ENCODE results near the gene SGMS1. TPM values are rescaled to one million over a fixed set of nuclear protein-coding genes. Genes with fewer than 3 reads are reported as not detected.

The SGMS1 gene
- total RNA-seq, 1 donor from 2014 or later: 9.2 TPM

- no peak overlapping the region for H3K27ac Mint-ChIP-seq
- H3K4me2 ChIP-seq: no peak overlapping the region
Measured at GRCh38 chr10:50566150-50566549, 57.6 kb downstream of the SGMS1 start.

GRCh38 chr10:50565301-50566083 is 58.3 kb downstream of the SGMS1 start:
- no peak overlapping the region for H3K4me3 Mint-ChIP-seq

More at GRCh38 chr10:50566150-50566549, 57.6 kb downstream of the SGMS1 start:
- no peaks in the 10 kb centered on the region for H3K36me3 Mint-ChIP-seq
- H3K36me3 ChIP-seq: no peaks in the 10 kb centered on the region
- DNase-seq (ENCODE audit: low spot score): no peak
- H2AFZ ChIP-seq (replicated peaks): no peak overlapping the region
- H3K79me2 ChIP-seq (ENCODE audit: low read depth): no peaks in the 10 kb centered on the region
- H3K27me3 Mint-ChIP-seq (ENCODE audit: insufficient read depth, low read depth): no peaks in the 10 kb centered on the region
- H4K20me1 ChIP-seq (ENCODE audit: low read depth): no peaks in the 10 kb centered on the region
- no peaks in the 10 kb centered on the region for H3K9me3 ChIP-seq (ENCODE audit: low read depth)
- H3K4me1 Mint-ChIP-seq: peaks cover 3% of the 10 kb centered on the region
- no peak for TF ChIP-seq EZH2 (IDR thresholded peaks at IDR 0.05)
- TF ChIP-seq, protein P1, sequence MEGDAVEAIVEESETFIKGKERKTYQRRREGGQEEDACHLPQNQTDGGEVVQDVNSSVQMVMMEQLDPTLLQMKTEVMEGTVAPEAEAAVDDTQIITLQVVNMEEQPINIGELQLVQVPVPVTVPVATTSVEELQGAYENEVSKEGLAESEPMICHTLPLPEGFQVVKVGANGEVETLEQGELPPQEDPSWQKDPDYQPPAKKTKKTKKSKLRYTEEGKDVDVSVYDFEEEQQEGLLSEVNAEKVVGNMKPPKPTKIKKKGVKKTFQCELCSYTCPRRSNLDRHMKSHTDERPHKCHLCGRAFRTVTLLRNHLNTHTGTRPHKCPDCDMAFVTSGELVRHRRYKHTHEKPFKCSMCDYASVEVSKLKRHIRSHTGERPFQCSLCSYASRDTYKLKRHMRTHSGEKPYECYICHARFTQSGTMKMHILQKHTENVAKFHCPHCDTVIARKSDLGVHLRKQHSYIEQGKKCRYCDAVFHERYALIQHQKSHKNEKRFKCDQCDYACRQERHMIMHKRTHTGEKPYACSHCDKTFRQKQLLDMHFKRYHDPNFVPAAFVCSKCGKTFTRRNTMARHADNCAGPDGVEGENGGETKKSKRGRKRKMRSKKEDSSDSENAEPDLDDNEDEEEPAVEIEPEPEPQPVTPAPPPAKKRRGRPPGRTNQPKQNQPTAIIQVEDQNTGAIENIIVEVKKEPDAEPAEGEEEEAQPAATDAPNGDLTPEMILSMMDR (IDR thresholded peaks at IDR 0.05): no peak
- TF ChIP-seq EZH2phosphoT487 (IDR thresholded peaks at IDR 0.05): no peak
- peaks cover 3% of the 10 kb centered on the region for H3K4me1 ChIP-seq
- no peaks in the 10 kb centered on the region for H3K9me3 Mint-ChIP-seq
- H3F3A ChIP-seq (ENCODE audit: low read depth): peaks cover 5% of the 10 kb centered on the region
- H3K27me3 ChIP-seq: no peaks in the 10 kb centered on the region
- H3K9ac ChIP-seq: no peak overlapping the region
- no peak overlapping the region for H3K4me3 ChIP-seq
- H3K27ac ChIP-seq: no peak overlapping the region
- H3K4me3 Mint-ChIP-seq: no peak overlapping the region

DNA sequence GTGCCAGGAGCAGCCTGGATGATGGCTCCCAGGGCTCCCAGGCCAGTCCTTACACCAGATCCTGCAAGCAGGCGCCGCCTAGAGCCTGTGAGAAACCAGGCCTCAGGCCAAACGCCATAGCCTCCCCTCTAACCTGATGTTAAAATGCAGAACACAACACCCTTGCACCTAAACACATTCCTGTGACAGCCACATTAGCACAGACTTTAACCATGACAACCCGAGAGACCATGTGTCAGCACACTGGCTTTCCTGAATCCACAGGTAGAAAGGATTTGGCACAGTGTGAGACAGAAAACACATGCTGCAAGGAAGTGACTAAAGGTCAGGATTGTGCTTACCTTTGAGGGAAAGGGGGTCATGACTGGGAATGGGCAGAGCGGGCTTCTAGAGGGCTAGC is 59.9 kb downstream of the SGMS1 start:
- H4K20me1 ChIP-seq (ENCODE audit: low read depth): no peaks in the 10 kb centered on the region
- H3K9ac ChIP-seq: no peak overlapping the region
- no peak overlapping the region for H3K27ac ChIP-seq
- no peaks in the 10 kb centered on the region for H3K27me3 ChIP-seq
- peaks cover 14% of the 10 kb centered on the region for H3F3A ChIP-seq (ENCODE audit: low read depth)
- DNase-seq (ENCODE audit: low spot score): no peak
- no peak overlapping the region for H3K4me2 ChIP-seq
- no peak overlapping the region for H2AFZ ChIP-seq (replicated peaks)
- no peaks in the 10 kb centered on the region for H3K9me3 ChIP-seq (ENCODE audit: low read depth)
- Mint-ChIP-seq H3K36me3 (no peaks in the 10 kb centered on the region), H3K27ac (no peak overlapping the region), H3K9me3 (no peaks in the 10 kb centered on the region), H3K4me1 (peaks cover 3% of the 10 kb centered on the region), H3K4me3 (no peak overlapping the region), H3K27me3 (ENCODE audit: insufficient read depth, low read depth) (no peaks in the 10 kb centered on the region)
- peaks cover 3% of the 10 kb centered on the region for H3K4me1 ChIP-seq
- no peak overlapping the region for H3K4me3 ChIP-seq
- no peaks in the 10 kb centered on the region for H3K79me2 ChIP-seq (ENCODE audit: low read depth)
- TF ChIP-seq EZH2phosphoT487 (IDR thresholded peaks at IDR 0.05) (no peak), EZH2 (IDR thresholded peaks at IDR 0.05) (no peak)
- TF ChIP-seq, protein P1 (IDR thresholded peaks at IDR 0.05): no peak
- no peaks in the 10 kb centered on the region for H3K36me3 ChIP-seq

More at GRCh38 chr10:50565301-50566083, 58.3 kb downstream of the SGMS1 start:
- Mint-ChIP-seq H3K9me3 (no peaks in the 10 kb centered on the region), H3K36me3 (no peaks in the 10 kb centered on the region), H3K27me3 (ENCODE audit: insufficient read depth, low read depth) (no peaks in the 10 kb centered on the region), H3K4me1 (peaks cover 3% of the 10 kb centered on the region), H3K27ac (no peak overlapping the region)
- no peaks in the 10 kb centered on the region for H4K20me1 ChIP-seq (ENCODE audit: low read depth)
- no peak overlapping the region for H3K9ac ChIP-seq
- no peak overlapping the region for H3K4me2 ChIP-seq
- DNase-seq (ENCODE audit: low spot score): no peak
- no peaks in the 10 kb centered on the region for H3K9me3 ChIP-seq (ENCODE audit: low read depth)
- TF ChIP-seq, protein P1 (IDR thresholded peaks at IDR 0.05): no peak
- TF ChIP-seq EZH2phosphoT487 (IDR thresholded peaks at IDR 0.05): no peak
- TF ChIP-seq EZH2 (IDR thresholded peaks at IDR 0.05): no peak
- H3K4me1 ChIP-seq: peaks cover 3% of the 10 kb centered on the region
- H2AFZ ChIP-seq (replicated peaks): no peak overlapping the region
- no peaks in the 10 kb centered on the region for H3K27me3 ChIP-seq
- H3K4me3 ChIP-seq: no peak overlapping the region
- H3F3A ChIP-seq (ENCODE audit: low read depth): peaks cover 12% of the 10 kb centered on the region
- H3K79me2 ChIP-seq (ENCODE audit: low read depth): no peaks in the 10 kb centered on the region
- H3K27ac ChIP-seq: no peak overlapping the region
- no peaks in the 10 kb centered on the region for H3K36me3 ChIP-seq

All from neural progenitor cell (in vitro differentiated cells).